ENCODE data around the gene ARHGEF6.
A peak's percentile ranks its signal among the peaks of the same experiment; 100 is the strongest.

The ARHGEF6 gene

GRCh38 chrX:136691028-136691809 lies 89.5 kb downstream of the ARHGEF6 start:
- peak in 1 of 2 donors; percentile 50 for DNase-seq

- peak in 1 of 2 donors; percentile 35 for DNase-seq
These were observed 91.3 kb downstream of the ARHGEF6 start for GRCh38 chrX:136689436-136689835.

DNA sequence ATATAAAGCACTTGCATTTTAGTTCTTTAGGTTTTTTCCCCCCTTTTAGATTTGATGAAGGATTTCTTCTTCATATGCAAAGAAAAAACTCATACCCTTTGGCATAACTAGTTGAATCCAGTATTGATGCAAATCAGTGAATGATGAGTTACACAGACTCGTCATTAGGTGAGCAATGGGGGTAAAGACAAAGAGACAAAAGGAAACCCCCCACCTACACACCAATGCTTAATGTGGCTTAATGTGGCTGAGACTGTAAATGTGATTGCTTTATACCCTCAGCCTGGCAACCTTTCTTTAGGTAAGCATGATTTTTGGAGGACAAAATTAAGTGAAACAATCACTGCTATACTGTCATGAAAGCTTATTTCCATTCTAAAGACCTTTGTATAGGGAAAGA lies 93.3 kb downstream of the ARHGEF6 start:
- DNase-seq: peak in 1 of 2 donors; percentile 45

DNA sequence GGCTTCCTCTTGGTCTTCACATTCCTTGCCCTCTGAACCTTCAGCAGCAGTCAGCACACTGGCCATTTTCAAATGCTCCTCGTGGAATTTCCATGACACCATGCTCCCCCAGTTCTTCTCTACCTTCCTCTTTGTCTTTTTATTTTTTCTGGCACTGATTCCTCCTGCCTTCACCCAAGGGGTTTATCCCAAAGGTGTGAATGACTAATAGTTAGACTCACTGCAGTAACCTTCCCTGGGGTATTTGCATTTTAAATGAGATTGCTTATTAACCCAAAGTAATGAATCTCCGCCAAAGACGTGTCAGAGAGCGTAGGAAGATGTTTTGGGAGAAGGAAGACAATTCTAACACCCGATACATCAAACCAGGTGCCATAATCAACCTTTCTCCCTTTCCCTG lies 96.6 kb downstream of the ARHGEF6 start:
- no peak for DNase-seq

DNA sequence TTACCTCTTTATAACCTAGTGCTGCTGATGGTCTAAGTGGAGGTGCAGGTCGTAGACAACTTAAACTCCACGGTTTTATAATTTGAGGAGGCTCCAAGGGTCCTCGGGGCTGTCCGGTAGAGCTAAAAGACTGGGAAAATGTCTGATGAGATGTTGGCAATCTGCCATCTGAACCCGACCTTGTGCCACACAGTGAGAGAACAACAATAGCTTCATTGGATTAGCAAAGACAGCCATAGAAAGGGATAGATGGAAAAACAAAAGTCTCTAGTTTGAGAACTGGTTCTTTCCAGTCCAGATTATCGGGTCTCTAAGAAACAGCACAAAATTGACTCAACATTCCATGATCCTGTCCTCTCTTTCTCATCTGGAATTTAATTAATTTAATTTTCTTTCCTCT lies 101.2 kb downstream of the ARHGEF6 start:
- no peak for DNase-seq

DNA sequence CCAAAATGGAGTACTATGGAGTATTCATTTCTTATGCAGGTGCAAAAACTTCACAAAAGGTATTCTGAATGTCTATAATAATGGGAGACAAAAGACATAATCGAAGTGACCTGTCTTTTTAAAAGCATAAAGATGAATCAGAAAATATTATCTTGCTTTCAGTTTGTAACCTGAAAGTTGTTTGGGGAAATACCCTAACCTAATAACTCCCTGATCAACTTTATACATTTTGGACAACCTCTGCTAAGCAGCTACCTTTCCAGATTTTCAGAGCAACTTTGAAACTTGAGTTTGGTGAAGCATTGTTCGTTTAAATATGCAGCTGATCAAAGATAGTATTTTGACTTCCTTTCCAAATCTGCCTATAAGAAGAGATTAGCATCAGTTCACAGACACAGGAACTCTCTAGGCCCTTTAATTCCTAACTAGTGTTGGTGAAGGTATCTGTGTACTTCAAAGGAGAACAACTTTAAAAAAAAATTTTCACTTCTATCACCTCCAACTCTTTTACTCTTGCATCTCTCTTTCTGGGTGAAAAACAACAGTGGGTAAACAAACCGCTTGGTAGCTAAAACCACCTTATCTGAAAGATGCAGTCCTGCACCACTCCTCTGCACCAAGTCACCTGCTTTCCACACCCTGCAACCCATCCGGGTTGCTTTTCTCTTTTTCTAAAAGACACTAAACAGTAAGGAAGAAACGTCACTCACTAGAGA lies 106.3 kb downstream of the ARHGEF6 start:
- peak in 1 of 2 donors; percentile 61 for DNase-seq

DNA sequence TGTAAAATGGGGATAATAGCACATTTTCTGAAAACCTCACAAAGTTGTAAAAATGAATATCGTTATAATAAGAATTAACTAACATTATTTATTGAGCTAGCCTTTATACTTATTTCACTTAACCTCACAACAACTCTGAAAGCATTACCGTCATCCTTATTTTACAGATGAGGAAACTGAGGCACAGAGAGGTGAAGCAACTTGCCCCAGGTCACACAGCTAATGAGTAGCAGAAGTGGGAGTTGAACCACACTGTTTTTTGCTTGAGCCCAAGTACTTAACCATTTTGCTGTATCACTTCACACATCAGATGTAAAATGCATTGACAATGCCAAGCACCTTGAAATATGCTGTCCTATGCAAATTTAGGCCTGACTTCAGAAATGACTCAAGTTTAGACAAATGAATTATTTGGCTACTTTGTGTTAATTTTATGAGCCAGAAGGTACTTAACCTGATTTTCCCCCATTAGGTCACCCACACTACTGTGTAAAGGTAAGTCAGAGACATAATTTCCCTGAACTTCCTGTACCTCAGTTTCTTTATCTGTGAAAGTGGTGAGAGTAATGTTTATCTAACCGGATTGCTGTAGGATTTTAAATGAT lies 109.6 kb downstream of the ARHGEF6 start:
- no peak for DNase-seq

DNA sequence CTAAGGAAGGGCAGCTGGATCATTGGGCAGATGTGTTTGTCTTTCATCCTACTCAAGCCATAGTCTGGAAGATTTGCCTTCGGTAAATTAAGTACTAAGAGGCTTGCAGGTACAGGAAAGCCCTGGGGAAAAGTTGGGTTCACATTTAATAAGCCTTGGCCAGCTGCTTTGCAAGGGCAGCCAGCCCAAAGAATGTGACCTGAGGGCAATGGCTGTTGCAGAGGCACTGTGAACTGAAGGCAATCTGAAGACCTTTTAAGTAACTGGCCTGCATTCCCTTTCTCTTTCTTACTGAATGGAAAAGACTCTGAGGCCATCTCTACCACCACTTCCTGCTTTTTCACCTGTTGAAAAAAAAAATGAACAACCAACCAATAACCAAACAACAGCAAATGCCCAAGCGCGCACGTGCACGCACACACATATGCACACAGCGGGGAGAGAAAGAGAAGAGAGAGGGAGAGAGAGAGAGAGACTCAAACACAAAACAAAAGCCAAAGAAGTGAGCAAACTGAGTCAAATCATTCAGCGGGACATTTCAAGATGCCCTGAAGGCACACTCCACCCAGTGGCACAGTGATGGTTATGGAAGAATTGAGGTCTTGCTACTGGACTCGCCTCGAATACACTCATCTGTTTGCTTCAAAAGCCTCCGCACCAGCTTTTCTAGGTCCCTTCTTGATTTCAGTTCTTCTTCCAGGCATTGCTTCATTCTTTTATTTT lies 113.1 kb downstream of the ARHGEF6 start:
- DNase-seq: no peak

GRCh38 chrX:136666088-136666487 lies 114.6 kb downstream of the ARHGEF6 start:
- DNase-seq: no peak

DNA sequence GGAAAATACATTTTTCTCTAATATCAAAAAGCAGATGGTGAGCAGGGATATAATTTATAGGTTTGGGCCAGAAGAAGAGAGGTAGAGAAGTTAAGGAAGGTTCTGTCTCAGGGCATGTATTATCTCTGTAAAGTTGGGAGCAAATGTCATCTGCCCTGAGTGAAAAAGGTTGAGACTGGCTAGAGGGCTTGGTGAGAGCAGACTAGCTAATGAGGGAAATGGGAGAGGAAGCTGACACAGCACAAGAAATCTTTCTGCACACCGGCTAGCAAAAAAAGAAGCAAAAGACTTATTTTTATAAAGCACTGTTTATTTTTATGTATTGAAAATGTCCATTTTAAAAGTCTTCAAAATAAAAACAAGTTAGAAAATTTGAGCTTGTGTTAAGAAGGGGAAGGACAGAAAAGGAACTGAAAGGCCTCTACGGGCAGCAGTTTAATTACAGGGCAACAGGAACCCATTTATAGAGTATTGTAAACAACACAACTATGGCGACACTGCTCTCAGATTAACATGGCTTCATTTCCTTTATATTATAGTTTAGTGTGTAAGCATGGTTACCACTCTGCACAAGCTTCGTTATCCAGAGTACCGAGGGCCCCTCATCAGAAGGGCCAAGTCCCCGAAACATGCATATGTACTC lies 115.4 kb downstream of the ARHGEF6 start:
- no peak for DNase-seq

DNA sequence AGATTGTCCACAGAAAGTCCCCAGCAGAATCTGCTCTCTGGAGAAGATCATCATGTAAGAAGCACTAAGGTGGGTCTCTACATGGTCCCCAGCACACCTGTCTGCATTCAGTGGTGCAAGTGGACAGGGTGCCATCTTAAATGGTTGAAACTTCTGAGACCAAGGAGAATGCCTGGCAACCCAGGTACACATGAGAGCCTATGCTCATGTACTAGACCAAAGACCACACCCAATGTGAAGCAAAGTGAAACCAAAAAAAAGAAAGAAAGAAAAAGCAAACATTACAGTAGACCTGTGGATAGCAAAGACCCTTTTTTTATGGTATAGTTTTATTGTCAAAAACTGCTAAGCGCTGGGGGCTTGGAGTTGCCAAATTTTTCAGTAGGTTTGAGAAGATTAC lies 117.8 kb downstream of the ARHGEF6 start:
- peak in 1 of 2 donors; percentile 39 for DNase-seq

DNA sequence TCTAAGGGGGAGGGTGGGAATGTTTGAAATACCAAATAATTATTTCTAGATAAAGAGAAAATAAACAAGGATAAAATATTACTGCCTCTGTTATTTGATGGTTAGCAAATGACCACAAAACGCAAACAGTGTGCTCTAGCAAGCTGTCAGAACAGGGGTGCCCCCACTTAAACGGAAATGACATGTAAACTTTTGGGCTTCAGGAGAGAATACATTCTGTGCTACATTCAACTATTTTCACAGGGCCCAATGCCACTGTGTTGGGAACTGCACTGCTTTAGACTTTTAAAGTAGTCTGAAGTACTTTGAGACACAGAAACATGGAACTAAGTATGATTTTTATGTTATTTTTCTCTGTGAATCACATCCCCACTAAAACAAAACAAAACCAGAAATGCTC lies 118.6 kb downstream of the ARHGEF6 start:
- peak in 1 of 2 donors; percentile 59 for DNase-seq

GRCh38 chrX:136660896-136661295 lies 119.8 kb downstream of the ARHGEF6 start:
- DNase-seq: no peak

DNA sequence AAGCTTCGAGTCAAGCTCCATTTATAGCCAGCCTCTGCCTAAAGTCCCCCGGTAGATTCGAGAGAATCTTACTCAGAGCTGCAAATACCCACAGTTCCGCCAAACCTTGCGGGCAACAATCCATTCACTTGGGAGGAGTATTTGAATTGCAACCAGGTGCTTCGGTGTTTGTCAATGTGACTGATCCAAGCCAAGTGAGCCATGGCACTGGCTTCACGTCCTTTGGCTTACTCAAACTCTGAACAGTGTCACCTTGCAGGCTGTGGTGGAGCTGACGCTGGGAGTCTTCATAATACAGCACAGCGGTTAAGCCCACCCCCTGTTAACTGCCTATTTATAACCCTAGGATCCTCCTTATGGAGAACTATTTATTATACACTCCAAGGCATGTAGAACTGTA lies 121.6 kb downstream of the ARHGEF6 start:
- no peak for DNase-seq

- DNase-seq: no peak
These were observed 122.6 kb downstream of the ARHGEF6 start for GRCh38 chrX:136658151-136658550.

DNA sequence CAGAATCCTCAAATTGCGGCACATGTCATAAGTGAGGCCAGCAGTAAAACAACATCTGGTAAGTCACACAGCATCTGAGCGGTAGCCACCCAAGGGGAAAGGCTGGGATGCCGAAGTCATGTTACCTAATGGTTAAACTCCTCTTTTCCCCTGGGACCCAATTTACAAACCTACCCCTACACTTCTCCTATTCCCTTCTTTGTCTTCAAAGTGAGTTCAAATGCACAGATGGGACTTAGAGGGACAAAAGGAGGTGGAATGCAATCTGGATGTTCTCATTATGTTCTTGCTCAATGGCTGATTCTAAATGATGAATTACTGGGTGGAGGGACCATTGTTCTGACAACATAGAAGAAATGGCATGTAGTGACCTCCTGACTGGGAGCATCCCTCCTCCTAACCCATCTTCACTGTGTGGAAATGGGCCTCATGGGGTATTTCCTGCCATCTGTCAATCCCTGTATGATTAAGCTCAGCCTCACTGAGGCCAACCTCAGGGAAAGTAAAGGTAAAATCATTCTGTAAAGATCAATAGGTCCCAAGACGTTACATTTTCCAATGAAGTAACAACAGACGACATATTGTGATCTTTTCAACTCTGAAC lies 124.3 kb downstream of the ARHGEF6 start:
- no peak for DNase-seq

DNA sequence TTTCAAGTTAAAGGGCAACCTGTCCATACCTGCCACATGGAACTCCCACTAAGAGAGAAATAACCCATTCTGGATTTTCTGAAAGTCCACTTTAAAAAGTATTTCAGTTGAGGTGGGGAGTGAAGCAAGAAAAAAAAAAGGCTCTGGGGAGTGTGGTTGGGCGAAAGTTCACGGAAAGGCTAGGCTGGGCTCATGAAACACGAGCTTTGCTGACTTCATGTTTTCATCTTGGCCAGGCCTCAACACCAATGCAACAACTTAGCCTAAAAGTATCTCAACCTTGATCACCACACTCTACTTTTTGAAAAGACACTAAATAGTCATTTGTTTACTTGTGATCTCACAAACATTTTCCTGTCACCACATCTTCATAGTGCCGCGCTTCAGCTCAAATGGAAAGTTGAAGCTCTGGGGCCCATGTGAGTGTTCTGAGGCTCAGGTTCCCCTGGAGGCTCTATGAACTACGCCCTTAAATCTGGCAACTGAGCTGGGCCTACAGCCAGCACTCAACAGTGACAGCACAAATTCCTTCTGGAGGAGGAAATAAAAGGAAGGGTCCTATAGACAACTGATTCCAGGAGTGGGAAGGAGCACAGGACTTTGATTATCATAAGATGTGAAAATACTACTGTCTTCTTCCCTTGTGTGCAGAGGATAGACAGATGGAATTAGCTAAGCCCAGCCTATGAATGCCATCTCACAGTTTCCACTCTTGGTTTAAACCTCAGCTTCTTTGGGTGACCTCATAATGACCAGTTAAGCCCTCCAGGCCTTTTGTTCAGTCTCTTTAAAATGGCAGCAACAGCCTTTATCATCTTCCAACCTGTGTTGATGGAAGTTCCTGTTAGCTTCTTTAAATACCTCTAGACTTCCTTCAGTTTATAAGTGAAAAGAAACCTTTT lies 127.7 kb downstream of the ARHGEF6 start:
- DNase-seq: no peak

DNA sequence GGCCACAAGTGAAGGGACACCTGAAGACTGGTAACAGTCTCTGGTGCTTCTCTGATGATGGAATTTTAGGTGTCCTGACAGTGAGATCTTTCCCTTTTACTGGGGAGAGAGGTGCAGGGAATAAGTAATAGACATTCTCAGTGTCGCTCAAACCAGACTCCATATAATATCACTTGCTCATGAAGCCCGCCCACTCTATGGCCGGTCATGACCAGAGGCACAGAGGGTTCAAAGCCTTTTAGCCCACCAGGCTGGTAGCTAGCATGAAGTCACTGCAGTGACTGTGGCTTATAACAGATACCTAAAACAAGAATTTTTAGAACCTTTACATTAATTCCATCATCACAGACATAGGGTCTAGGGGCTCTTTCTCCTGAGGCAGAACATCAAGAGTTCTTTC lies 129.9 kb downstream of the ARHGEF6 start:
- no peak for DNase-seq

GRCh38 chrX:136647677-136648360 lies 132.9 kb downstream of the ARHGEF6 start, which contains the start of gene CD40LG:
Gene CD40LG (plus strand): TSS chrX:136648158. CDS start chrX:136648249, 91 bp downstream.
- DNase-seq: peak; percentile 41 to 62

GRCh38 chrX:136646602-136647239 lies 134.0 kb downstream of the ARHGEF6 start:
- peak; percentile 27 to 62 for DNase-seq

All from CD4-positive, alpha-beta T cell treated with Interferon alpha-2 for 1 hour (primary cell).